Hepatocyte (in vitro differentiated cells): ENCODE measurements around the gene PCSK4. TPM values are rescaled to one million over a fixed set of nuclear protein-coding genes. Genes with fewer than 3 reads are reported as not detected.

ENCODE experiments used
- DNase-seq: peaks from one replicate; pipeline ENCODE4 v3.0.0-alpha.2; 2016; ENCODE audit warnings: low spot score
- H2AFZ ChIP-seq: fragments of 200-600 bp; sonication (generic); 2 replicates; pipeline ENCODE4 v1.6.0; 2016; ENCODE audit warnings: antibody characterized with exemption, mild to moderate bottlenecking
- H3K27ac ChIP-seq: fragments of 200-600 bp; sonication (generic); 2 replicates; pipeline ENCODE4 v1.5.1; 2016; ENCODE audit warnings: mild to moderate bottlenecking
- H3K27me3 ChIP-seq: fragments of 200-600 bp; sonication (generic); 2 replicates; pipeline ENCODE4 v1.6.1; 2016
- H3K36me3 ChIP-seq: fragments of 200-600 bp; sonication (generic); replicated peaks from 2 replicates; pipeline ENCODE4 v1.5.1; 2016; ENCODE audit warnings: low read depth; ENCODE audit not compliant: insufficient read depth
- H3K4me1 ChIP-seq: fragments of 200-600 bp; sonication (generic); 2 replicates; pipeline ENCODE4 v1.5.1; 2016; ENCODE audit warnings: mild to moderate bottlenecking, moderate library complexity; ENCODE audit not compliant: insufficient read depth
- H3K4me2 ChIP-seq: fragments of 200-600 bp; sonication (generic); 2 replicates; pipeline ENCODE4 v1.6.0; 2016
- H3K4me3 ChIP-seq: fragments of 200-600 bp; sonication (generic); 2 replicates; pipeline ENCODE4 v1.5.1; 2016; ENCODE audit warnings: mild to moderate bottlenecking
- H3K79me2 ChIP-seq: fragments of 200-600 bp; sonication (generic); 2 replicates; pipeline ENCODE4 v1.6.0; 2017; ENCODE audit warnings: mild to moderate bottlenecking
- H3K9me2 ChIP-seq: fragments of 200-600 bp; sonication (generic); replicated peaks from 2 replicates; pipeline ENCODE4 v1.6.0; 2017; ENCODE audit warnings: mild to moderate bottlenecking; ENCODE audit not compliant: insufficient read depth
- H3K9me3 ChIP-seq: fragments of 200-600 bp; sonication (generic); 2 replicates; pipeline ENCODE4 v1.5.1; 2016; ENCODE audit warnings: low read depth, mild to moderate bottlenecking
- H4K20me1 ChIP-seq: fragments of 200-600 bp; sonication (generic); 2 replicates; pipeline ENCODE4 v1.6.0; 2016; ENCODE audit warnings: mild to moderate bottlenecking; ENCODE audit not compliant: insufficient read depth, poor library complexity, severe bottlenecking
- EZH2 ChIP-seq: fragments of 200-600 bp; sonication (generic); IDR thresholded peaks from 2 replicates; pipeline ENCODE4 v1.6.1; 2016; ENCODE audit warnings: antibody characterized with exemption, mild to moderate bottlenecking, borderline replicate concordance
- EZH2phosphoT487 ChIP-seq: fragments of 200-600 bp; sonication (generic); IDR thresholded peaks from one replicate; pipeline ENCODE4 v1.6.1; 2018; ENCODE audit warnings: antibody characterized with exemption, mild to moderate bottlenecking, low read depth, moderate library complexity; ENCODE audit not compliant: unreplicated experiment, severe bottlenecking
- WGBS: methylation state at CpG from one replicate; pipeline ENCODE4 v1.1.6; 2016; ENCODE audit warnings: low lambda C conversion rate; ENCODE audit errors: missing lambda C conversion rate; 5-methylcytosine and 5-hydroxymethylcytosine counted together
- polyA plus RNA-seq: library from polyadenylated mRNA; unstranded; fragments of >200 nt; fragmentation: Nextera tagmentation; extraction: Ambion mirVana; gene quantifications from 2 replicates; pipeline ENCODE4 v1.2.1, GENCODE V29; 2016
- total RNA-seq: library from RNA; depleted of rRNA; stranded (reverse); fragments of >200 nt; gene quantifications from 2 replicates; pipeline ENCODE4 v1.2.3, GENCODE V29; 2014
- TF ChIP-seq, protein P1 (sequence below): fragments of 200-600 bp; sonication (generic); IDR thresholded peaks from 2 replicates; pipeline ENCODE4 v1.5.1; 2016; ENCODE audit warnings: antibody characterized with exemption, mild to moderate bottlenecking; ENCODE audit not compliant: poor library complexity

The PCSK4 gene
- total and polyA plus RNA-seq, 2 experiments from 2014 or later, result 7.7 to 9.6 TPM

DNA sequence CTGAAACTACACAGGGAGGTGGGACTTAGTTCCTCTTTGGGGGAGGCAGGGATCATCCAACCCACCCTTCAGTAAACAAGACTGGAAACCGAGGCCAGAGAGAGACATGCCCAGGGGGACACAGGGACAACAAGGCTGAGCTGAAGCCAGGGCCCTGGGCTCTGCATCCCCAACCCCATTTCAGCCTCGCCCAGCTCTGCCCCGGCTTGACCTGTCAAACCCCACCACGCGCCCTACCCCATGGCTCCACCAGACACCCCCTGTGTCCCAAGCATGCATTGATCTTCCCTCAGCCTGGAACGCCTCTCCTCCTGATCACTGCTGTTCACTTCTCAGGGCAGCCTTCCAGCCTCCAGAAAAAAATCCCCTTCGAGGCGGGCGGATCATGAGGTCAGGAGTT is 42.2 kb downstream of the PCSK4 start:
- Histone ChIP-seq H3K27ac (no peak overlapping the region), H3K79me2 (no peaks in the 10 kb centered on the region), H2AFZ (no peak overlapping the region), H3K9me2 (no peaks in the 10 kb centered on the region), H3K4me3 (no peak overlapping the region), H3K4me2 (no peak overlapping the region), H3K27me3 (peaks cover 67% of the 10 kb centered on the region), H4K20me1 (peaks cover under 1% of the 10 kb centered on the region), H3K36me3 (no peaks in the 10 kb centered on the region), H3K4me1 (peaks cover 17% of the 10 kb centered on the region), H3K9me3 (no peaks in the 10 kb centered on the region)
- WGBS, result 81% methylated on average over 9 of the region's 9 CpGs
- TF ChIP-seq, protein P1, sequence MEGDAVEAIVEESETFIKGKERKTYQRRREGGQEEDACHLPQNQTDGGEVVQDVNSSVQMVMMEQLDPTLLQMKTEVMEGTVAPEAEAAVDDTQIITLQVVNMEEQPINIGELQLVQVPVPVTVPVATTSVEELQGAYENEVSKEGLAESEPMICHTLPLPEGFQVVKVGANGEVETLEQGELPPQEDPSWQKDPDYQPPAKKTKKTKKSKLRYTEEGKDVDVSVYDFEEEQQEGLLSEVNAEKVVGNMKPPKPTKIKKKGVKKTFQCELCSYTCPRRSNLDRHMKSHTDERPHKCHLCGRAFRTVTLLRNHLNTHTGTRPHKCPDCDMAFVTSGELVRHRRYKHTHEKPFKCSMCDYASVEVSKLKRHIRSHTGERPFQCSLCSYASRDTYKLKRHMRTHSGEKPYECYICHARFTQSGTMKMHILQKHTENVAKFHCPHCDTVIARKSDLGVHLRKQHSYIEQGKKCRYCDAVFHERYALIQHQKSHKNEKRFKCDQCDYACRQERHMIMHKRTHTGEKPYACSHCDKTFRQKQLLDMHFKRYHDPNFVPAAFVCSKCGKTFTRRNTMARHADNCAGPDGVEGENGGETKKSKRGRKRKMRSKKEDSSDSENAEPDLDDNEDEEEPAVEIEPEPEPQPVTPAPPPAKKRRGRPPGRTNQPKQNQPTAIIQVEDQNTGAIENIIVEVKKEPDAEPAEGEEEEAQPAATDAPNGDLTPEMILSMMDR, result no peak
- TF ChIP-seq EZH2phosphoT487 (no peak), EZH2 (no peak)
- DNase-seq, result no peak

DNA sequence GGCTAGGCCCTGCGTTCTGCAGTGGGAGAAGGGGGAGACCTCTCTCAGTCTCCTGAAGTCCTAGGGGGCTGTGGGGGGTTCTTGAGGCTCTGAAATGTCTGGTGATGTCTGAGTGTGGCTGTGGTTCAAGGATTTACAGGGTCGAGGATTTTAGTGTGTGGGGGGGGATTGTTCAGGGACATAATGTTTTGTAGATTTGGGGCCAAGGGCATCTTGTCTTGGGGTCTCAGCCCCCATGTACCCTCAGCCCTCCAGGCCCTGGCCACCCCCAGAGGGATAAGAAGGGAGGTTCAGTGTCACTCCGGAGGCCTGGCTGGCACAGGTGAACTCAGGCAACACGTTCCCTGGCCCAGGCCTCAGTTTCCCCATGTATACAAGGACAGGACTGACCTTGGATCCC is 42.6 kb downstream of the PCSK4 start:
- no peak for DNase-seq
- no peak overlapping the region for H2AFZ ChIP-seq
- peaks cover 62% of the 10 kb centered on the region for H3K27me3 ChIP-seq
- no peaks in the 10 kb centered on the region for H3K9me3 ChIP-seq
- WGBS, result 24% methylated on average over 4 of the region's 4 CpGs
- H3K4me3 ChIP-seq, result no peak overlapping the region
- peaks cover 17% of the 10 kb centered on the region for H3K4me1 ChIP-seq
- H3K9me2 ChIP-seq, result no peaks in the 10 kb centered on the region
- H4K20me1 ChIP-seq, result peaks cover 4% of the 10 kb centered on the region
- no peak overlapping the region for H3K27ac ChIP-seq
- H3K36me3 ChIP-seq, result no peaks in the 10 kb centered on the region
- TF ChIP-seq EZH2phosphoT487 (no peak), EZH2 (no peak)
- TF ChIP-seq, protein P1, result no peak
- no peaks in the 10 kb centered on the region for H3K79me2 ChIP-seq
- H3K4me2 ChIP-seq, result no peak overlapping the region

DNA sequence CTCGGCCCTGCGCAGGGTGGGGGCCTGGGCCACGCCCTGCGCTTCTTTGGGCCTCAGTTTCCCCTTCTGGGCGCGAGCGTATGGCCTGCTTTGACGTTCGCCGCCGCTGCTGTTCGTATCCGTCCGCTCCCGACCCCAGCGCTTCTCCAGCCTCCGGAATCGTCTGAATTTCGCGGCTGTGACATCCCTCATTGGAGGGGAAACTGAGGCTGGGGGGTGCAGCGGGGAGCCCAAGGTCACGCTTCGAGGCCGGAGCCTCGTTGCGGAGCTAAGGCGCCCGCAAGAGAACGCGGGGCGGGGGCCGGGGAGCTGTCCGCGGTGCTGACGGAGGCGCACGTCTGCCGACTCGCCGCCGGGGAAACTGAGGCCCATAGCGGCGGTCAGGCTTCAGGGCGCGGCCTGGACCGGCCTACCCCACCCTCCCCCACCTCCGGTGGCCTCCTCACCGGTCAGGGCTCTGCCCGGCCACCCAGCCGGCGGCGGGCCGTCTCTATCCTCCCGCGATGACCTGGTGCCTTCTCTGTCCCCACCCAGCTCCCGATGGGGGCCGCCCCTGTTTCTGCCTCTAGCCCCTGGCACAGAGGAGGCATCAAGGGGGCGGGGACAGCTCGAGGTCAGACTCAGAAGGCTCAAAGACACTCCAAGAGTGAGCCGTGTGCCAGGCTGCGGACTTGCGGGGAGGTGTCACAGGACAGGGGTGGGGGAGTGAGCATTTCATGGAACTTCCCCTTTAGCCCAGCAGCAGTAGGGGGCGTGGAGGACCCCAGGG is 43.3 kb downstream of the PCSK4 start:
- Histone ChIP-seq H3K27me3 (peaks cover 57% of the 10 kb centered on the region), H3K4me1 (peaks cover 17% of the 10 kb centered on the region), H3K9me2 (no peaks in the 10 kb centered on the region), H3K36me3 (no peaks in the 10 kb centered on the region), H3K4me2 (peak overlapping the region; percentile 96), H3K4me3 (peak overlapping the region; percentile 55), H2AFZ (no peak overlapping the region), H3K27ac (no peak overlapping the region), H3K79me2 (no peaks in the 10 kb centered on the region), H4K20me1 (peaks cover 10% of the 10 kb centered on the region), H3K9me3 (no peaks in the 10 kb centered on the region)
- peak; percentile 62 for DNase-seq
- TF ChIP-seq, protein P1, result no peak
- peak; percentile 72 for TF ChIP-seq EZH2
- WGBS, result 6% methylated on average over 48 of the region's 63 CpGs
